PC-9 (cell line): Measurements from ENCODE around the gene CSNK1G3. TPM values are rescaled to one million over a fixed set of nuclear protein-coding genes. Genes with fewer than 3 reads are reported as not detected.

Experiments used
- BruUV-seq: library from RNA; stranded (reverse); fragments of 400-500 nt; replicated peaks from 2 replicates; lab custom pipeline; 2021; lab: Mats Ljungman, UMichigan
- CTCF ChIA-PET: fragments of 300-600 bp; sonication (Branson Sonifier 250); formaldehyde crosslinking; loops from one replicate; lab custom pipeline; 2022; ENCODE audit warnings: antibody characterized with exemption; lab: Charles Lee
- POLR2A ChIA-PET: fragments of 300-600 bp; sonication (Branson Sonifier 250); formaldehyde crosslinking; loops from one replicate; lab custom pipeline; 2022; ENCODE audit warnings: antibody characterized with exemption; ENCODE audit not compliant: unreplicated experiment; lab: Charles Lee
- DNase-seq, 2 experiments: peaks; one replicate each; pipeline versions ENCODE4 v3.0.0 to v3.0.0-alpha.2; 2015 to 2022; ENCODE audit warnings: mixed read lengths in 1 of 2
- H2AFZ ChIP-seq: fragments of 200-600 bp; sonication (generic); 2 replicates; pipeline ENCODE4 v1.8.1; 2017; ENCODE audit warnings: antibody characterized with exemption
- H3F3A ChIP-seq: fragments of 200-600 bp; sonication (generic); 2 replicates; pipeline ENCODE4 v1.8.1; 2017; ENCODE audit warnings: antibody characterized with exemption, mild to moderate bottlenecking, low read depth; ENCODE audit not compliant: insufficient read depth
- H3K27ac ChIP-seq: fragments of 200-600 bp; sonication (generic); 2 replicates; pipeline ENCODE4 v1.6.1; 2016; ENCODE audit warnings: mixed run types
- H3K27me3 ChIP-seq: fragments of 200-600 bp; sonication (generic); 2 replicates; pipeline ENCODE4 v1.6.1; 2016; ENCODE audit warnings: low read depth, mixed run types; ENCODE audit not compliant: insufficient read depth
- H3K36me3 ChIP-seq: fragments of 200-600 bp; sonication (generic); 2 replicates; pipeline ENCODE4 v1.6.1; 2016; ENCODE audit warnings: low read depth, mixed run types
- H3K4me1 ChIP-seq: fragments of 200-600 bp; sonication (generic); replicated peaks from 2 replicates; pipeline ENCODE4 v1.6.1; 2016; ENCODE audit warnings: mixed run types; ENCODE audit not compliant: insufficient read depth
- H3K4me2 ChIP-seq: fragments of 200-600 bp; sonication (generic); 2 replicates; pipeline ENCODE4 v1.6.1; 2017; ENCODE audit warnings: mixed run types
- H3K4me3 ChIP-seq: fragments of 200-600 bp; sonication (generic); 2 replicates; pipeline ENCODE4 v1.6.1; 2016; ENCODE audit warnings: mixed run types
- H3K79me2 ChIP-seq: fragments of 200-600 bp; sonication (generic); 2 replicates; pipeline ENCODE4 v1.6.1; 2017; ENCODE audit warnings: low read depth, mixed run types
- H3K9me2 ChIP-seq: fragments of 200-600 bp; sonication (generic); 2 replicates; pipeline ENCODE4 v1.8.1; 2017; ENCODE audit warnings: mild to moderate bottlenecking; ENCODE audit not compliant: insufficient read depth
- H3K9me3 ChIP-seq: fragments of 200-600 bp; sonication (generic); 2 replicates; pipeline ENCODE4 v1.8.1; 2016; ENCODE audit warnings: low read depth; ENCODE audit not compliant: insufficient read depth
- H4K20me1 ChIP-seq: fragments of 200-600 bp; sonication (generic); 2 replicates; pipeline ENCODE4 v1.8.1; 2017; ENCODE audit not compliant: insufficient read depth
- EZH2 ChIP-seq: fragments of 200-600 bp; sonication (generic); IDR thresholded peaks from 2 replicates; pipeline ENCODE4 v1.8.0; 2017; ENCODE audit warnings: antibody characterized with exemption, low read depth
- intact Hi-C: fragments of 100-400 bp; cut with micrococcal nuclease; formaldehyde crosslinking; loops from one replicate; pipeline ENCODE4 v1.10.0; 2022; ENCODE audit not compliant: unreplicated experiment
- total RNA-seq: library from RNA; stranded (reverse); gene quantifications from 2 replicates; pipeline ENCODE4 v1.2.3, GENCODE V29; 2021
- TF ChIP-seq, protein P1 (sequence below): fragments of 200-600 bp; sonication (generic); conservative IDR thresholded peaks from 2 replicates; pipeline ENCODE4 v1.6.1; 2017; ENCODE audit warnings: mixed run types, antibody characterized with exemption, mild to moderate bottlenecking, moderate library complexity

The CSNK1G3 gene
- total RNA-seq, 1 experiment from 2014 or later = 39.0 TPM

- TF ChIP-seq, protein P1, sequence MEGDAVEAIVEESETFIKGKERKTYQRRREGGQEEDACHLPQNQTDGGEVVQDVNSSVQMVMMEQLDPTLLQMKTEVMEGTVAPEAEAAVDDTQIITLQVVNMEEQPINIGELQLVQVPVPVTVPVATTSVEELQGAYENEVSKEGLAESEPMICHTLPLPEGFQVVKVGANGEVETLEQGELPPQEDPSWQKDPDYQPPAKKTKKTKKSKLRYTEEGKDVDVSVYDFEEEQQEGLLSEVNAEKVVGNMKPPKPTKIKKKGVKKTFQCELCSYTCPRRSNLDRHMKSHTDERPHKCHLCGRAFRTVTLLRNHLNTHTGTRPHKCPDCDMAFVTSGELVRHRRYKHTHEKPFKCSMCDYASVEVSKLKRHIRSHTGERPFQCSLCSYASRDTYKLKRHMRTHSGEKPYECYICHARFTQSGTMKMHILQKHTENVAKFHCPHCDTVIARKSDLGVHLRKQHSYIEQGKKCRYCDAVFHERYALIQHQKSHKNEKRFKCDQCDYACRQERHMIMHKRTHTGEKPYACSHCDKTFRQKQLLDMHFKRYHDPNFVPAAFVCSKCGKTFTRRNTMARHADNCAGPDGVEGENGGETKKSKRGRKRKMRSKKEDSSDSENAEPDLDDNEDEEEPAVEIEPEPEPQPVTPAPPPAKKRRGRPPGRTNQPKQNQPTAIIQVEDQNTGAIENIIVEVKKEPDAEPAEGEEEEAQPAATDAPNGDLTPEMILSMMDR = no peak
- TF ChIP-seq EZH2 = no peak
- Histone ChIP-seq H3K27me3 (no peaks in the 10 kb centered on the region), H3K79me2 (no peaks in the 10 kb centered on the region), H2AFZ (no peak overlapping the region), H3K27ac (no peak overlapping the region), H3K4me3 (no peak overlapping the region), H3K4me1 (no peaks in the 10 kb centered on the region), H3K4me2 (no peak overlapping the region), H3K36me3 (no peaks in the 10 kb centered on the region), H3K9me2 (no peaks in the 10 kb centered on the region), H3F3A (no peaks in the 10 kb centered on the region; the same call in 1 of the 2 replicates), H4K20me1 (no peaks in the 10 kb centered on the region; the same call in 1 of the 2 replicates), H3K9me3 (no peaks in the 10 kb centered on the region)
- intact Hi-C loops = no loop called here
- ChIA-PET CTCF (no interaction called here), POLR2A (no interaction called here)
- BruUV-seq = no TSS peak
- DNase-seq = no peak
Measured at GRCh38 chr5:123557907-123558306, 45.9 kb downstream of the CSNK1G3 start.

- H3K4me3 ChIP-seq = no peak overlapping the region
- ChIA-PET POLR2A (no interaction called here), CTCF (no interaction called here)
- H3F3A ChIP-seq = no peaks in the 10 kb centered on the region; the same call in 1 of the 2 replicates
- no peaks in the 10 kb centered on the region for H3K9me2 ChIP-seq
- H3K79me2 ChIP-seq = no peaks in the 10 kb centered on the region
- H3K27ac ChIP-seq = no peak overlapping the region; the same call in 1 of the 2 replicates
- no peak overlapping the region for H2AFZ ChIP-seq
- no peaks in the 10 kb centered on the region; the same call in 1 of the 2 replicates for H4K20me1 ChIP-seq
- no peaks in the 10 kb centered on the region for H3K27me3 ChIP-seq
- no peaks in the 10 kb centered on the region for H3K9me3 ChIP-seq
- H3K4me1 ChIP-seq = no peaks in the 10 kb centered on the region
- intact Hi-C loops = no loop called here
- BruUV-seq = no TSS peak
- H3K36me3 ChIP-seq = no peaks in the 10 kb centered on the region
- no peak for TF ChIP-seq EZH2
- TF ChIP-seq, protein P1 = no peak
- H3K4me2 ChIP-seq = no peak overlapping the region
- DNase-seq = no peak
Measured at GRCh38 chr5:123558762-123559433, 46.9 kb downstream of the CSNK1G3 start.

- Histone ChIP-seq H3K27ac (no peak overlapping the region), H3K4me2 (no peak overlapping the region), H3K4me1 (no peaks in the 10 kb centered on the region), H2AFZ (no peak overlapping the region), H3F3A (no peaks in the 10 kb centered on the region), H3K27me3 (no peaks in the 10 kb centered on the region), H3K79me2 (no peaks in the 10 kb centered on the region), H3K36me3 (no peaks in the 10 kb centered on the region), H3K9me2 (no peaks in the 10 kb centered on the region), H4K20me1 (no peaks in the 10 kb centered on the region; the same call in 1 of the 2 replicates), H3K4me3 (no peak overlapping the region), H3K9me3 (no peaks in the 10 kb centered on the region)
- intact Hi-C loops = no loop called here
- no peak for DNase-seq
- no TSS peak for BruUV-seq
- CTCF ChIA-PET = no interaction called here
- POLR2A ChIA-PET = no interaction called here
- TF ChIP-seq, protein P1 = no peak
- TF ChIP-seq EZH2 = no peak
Measured at GRCh38 chr5:123559434-123559775, 47.4 kb downstream of the CSNK1G3 start.
